HG03103 (cell line): ENCODE results near the gene SMYD3.

ENCODE experiments used
- ATAC-seq: cut with Tn5 transposase; IDR thresholded peaks from one replicate; pipeline ENCODE4 v1.9.1; 2021; ENCODE audit warnings: low read depth; ENCODE audit not compliant: unreplicated experiment

SMYD3 gene

GRCh38 chr1:246005067-246005466, 502.0 kb downstream of the SMYD3 start:
- no peak for ATAC-seq

- ATAC-seq = no peak
Measured at GRCh38 chr1:246004301-246004700, 502.8 kb downstream of the SMYD3 start.

- ATAC-seq = no peak
Measured at GRCh38 chr1:246003442-246003730, 503.7 kb downstream of the SMYD3 start.

- ATAC-seq = peak; percentile 61
Measured at GRCh38 chr1:246002725-246003441, 504.2 kb downstream of the SMYD3 start.

GRCh38 chr1:246001837-246002230, 505.2 kb downstream of the SMYD3 start:
- no peak for ATAC-seq

GRCh38 chr1:246001142-246001836, 505.8 kb downstream of the SMYD3 start:
- no peak for ATAC-seq

GRCh38 chr1:246000638-246001015, 506.5 kb downstream of the SMYD3 start:
- ATAC-seq = no peak

GRCh38 chr1:245999697-246000637, 507.1 kb downstream of the SMYD3 start:
- ATAC-seq = peak; percentile 80

- no peak for ATAC-seq
Measured at GRCh38 chr1:245997471-245998258, 509.4 kb downstream of the SMYD3 start.

- ATAC-seq = no peak
Measured at GRCh38 chr1:245996811-245997210, 510.3 kb downstream of the SMYD3 start.

- ATAC-seq = no peak
Measured at GRCh38 chr1:245995474-245995873, 511.6 kb downstream of the SMYD3 start.

GRCh38 chr1:245991266-245991665, 515.8 kb downstream of the SMYD3 start:
- no peak for ATAC-seq

GRCh38 chr1:245990315-245991022, 516.6 kb downstream of the SMYD3 start:
- peak; percentile 65 for ATAC-seq

GRCh38 chr1:245988393-245989078, 518.5 kb downstream of the SMYD3 start:
- no peak for ATAC-seq

- ATAC-seq = no peak
Measured at GRCh38 chr1:245987997-245988392, 519.1 kb downstream of the SMYD3 start.

GRCh38 chr1:245987577-245987976, 519.5 kb downstream of the SMYD3 start:
- no peak for ATAC-seq

- no peak for ATAC-seq
Measured at GRCh38 chr1:245987219-245987545, 519.9 kb downstream of the SMYD3 start.

GRCh38 chr1:245986404-245987218, 520.5 kb downstream of the SMYD3 start:
- no peak for ATAC-seq
